ENCODE measurements around the gene DNAJC5. TPM values are rescaled to one million over a fixed set of nuclear protein-coding genes. Genes with fewer than 3 reads are reported as not detected.

DNAJC5 gene
- total RNA-seq, 2 experiments from 2014 or later: 27.5 to 27.7 TPM

DNA sequence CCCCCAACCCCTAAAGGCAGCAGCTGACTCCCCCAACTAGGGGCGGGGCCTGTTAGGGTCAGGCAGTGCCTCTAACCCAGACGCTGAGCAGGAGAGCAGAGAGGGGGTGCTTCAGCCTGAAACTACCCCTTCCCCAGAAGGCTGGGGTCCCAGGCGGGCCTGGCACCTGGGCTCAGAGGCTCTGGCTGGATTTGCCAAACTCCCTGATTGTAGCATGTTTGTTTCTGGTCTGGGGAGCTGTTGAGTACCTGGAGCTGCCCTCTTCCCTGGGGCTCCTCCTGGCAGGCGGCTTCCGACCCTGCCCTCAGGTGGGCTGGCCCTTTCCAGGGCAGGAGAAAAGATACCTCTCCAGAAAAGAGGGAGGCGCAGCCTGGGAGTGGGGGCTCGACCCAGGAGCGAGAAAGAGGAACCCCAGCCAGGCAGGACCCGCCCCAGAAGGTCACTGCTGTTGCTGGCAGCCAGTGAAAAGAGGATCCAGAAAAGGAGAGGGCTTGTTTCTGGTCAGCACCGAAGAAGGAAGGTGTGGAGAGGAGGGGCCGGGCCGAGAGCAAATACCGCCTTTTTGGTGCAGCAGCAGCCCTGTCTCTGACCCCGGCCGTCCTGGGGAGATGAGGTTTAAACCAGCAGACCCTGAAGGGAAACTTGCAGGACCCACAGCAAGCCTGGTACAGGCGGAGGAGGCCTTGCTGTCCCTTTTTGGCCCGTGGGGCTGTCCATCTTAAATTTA lies 34.4 kb upstream of the DNAJC5 start:
- TF ChIP-seq, protein P1, sequence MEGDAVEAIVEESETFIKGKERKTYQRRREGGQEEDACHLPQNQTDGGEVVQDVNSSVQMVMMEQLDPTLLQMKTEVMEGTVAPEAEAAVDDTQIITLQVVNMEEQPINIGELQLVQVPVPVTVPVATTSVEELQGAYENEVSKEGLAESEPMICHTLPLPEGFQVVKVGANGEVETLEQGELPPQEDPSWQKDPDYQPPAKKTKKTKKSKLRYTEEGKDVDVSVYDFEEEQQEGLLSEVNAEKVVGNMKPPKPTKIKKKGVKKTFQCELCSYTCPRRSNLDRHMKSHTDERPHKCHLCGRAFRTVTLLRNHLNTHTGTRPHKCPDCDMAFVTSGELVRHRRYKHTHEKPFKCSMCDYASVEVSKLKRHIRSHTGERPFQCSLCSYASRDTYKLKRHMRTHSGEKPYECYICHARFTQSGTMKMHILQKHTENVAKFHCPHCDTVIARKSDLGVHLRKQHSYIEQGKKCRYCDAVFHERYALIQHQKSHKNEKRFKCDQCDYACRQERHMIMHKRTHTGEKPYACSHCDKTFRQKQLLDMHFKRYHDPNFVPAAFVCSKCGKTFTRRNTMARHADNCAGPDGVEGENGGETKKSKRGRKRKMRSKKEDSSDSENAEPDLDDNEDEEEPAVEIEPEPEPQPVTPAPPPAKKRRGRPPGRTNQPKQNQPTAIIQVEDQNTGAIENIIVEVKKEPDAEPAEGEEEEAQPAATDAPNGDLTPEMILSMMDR (conservative IDR thresholded peaks at IDR 0.05; ENCODE audit: low read length): no peak
- TF ChIP-seq EZH2phosphoT487 (IDR thresholded peaks at IDR 0.05; ENCODE audit: borderline replicate concordance, low read depth, low read length): no peak
- Histone ChIP-seq H3K4me1 (ENCODE audit: insufficient read depth, low read length, poor library complexity, severe bottlenecking) (peaks cover 22% of the 10 kb centered on the region), H3K4me2 (ENCODE audit: low read length) (no peak overlapping the region), H3K27ac (ENCODE audit: low read depth, low read length, poor library complexity, severe bottlenecking) (no peak overlapping the region), H3K79me2 (ENCODE audit: insufficient read depth, low read depth, low read length) (peaks cover 13% of the 10 kb centered on the region; the same call in 1 of the 2 replicates), H3K9me3 (ENCODE audit: low read length) (no peaks in the 10 kb centered on the region), H4K20me1 (ENCODE audit: insufficient read depth, low read length) (no peaks in the 10 kb centered on the region), H3K9me2 (ENCODE audit: insufficient read depth, low read length) (no peaks in the 10 kb centered on the region), H3K36me3 (ENCODE audit: insufficient read depth, low read length) (peaks cover 16% of the 10 kb centered on the region), H2AFZ (ENCODE audit: low read length) (no peak overlapping the region), H3K4me3 (ENCODE audit: low read depth, low read length, poor library complexity, severe bottlenecking) (no peak overlapping the region)
- POLR2A ChIA-PET: no interaction called here
- intact Hi-C loops (cut with micrococcal nuclease; ENCODE audit: unreplicated experiment): loop anchor here (10.0 kb wide), 1 partner anchor 326 kb away; the partner anchor contains the start of gene PTK6
- no peak for DNase-seq (ENCODE audit: low spot score)
- CTCF ChIA-PET (ENCODE audit: unreplicated experiment): no interaction called here
- no TSS peak for BruUV-seq (replicated peaks)

- H2AFZ ChIP-seq (ENCODE audit: low read length): no peak within 1 kb of the TSS
- intact Hi-C loops (cut with micrococcal nuclease; ENCODE audit: unreplicated experiment): loop anchor here (10.0 kb wide), 1 partner anchor 327 kb away; the partner anchor contains the start of gene PTK6
- peaks cover 22% of the 10 kb centered on the region for H3K4me1 ChIP-seq (ENCODE audit: insufficient read depth, low read length, poor library complexity, severe bottlenecking)
- H4K20me1 ChIP-seq (ENCODE audit: insufficient read depth, low read length): no peaks in the 10 kb centered on the region
- H3K79me2 ChIP-seq (ENCODE audit: insufficient read depth, low read depth, low read length): peaks cover 22% of the 10 kb centered on the region; the same call in 1 of the 2 replicates
- H3K27ac ChIP-seq (ENCODE audit: low read depth, low read length, poor library complexity, severe bottlenecking): no peak within 1 kb of the TSS
- H3K4me3 ChIP-seq (ENCODE audit: low read depth, low read length, poor library complexity, severe bottlenecking): no peak within 1 kb of the TSS
- ChIA-PET POLR2A (no interaction called here), CTCF (ENCODE audit: unreplicated experiment) (no interaction called here)
- peaks cover 16% of the 10 kb centered on the region for H3K36me3 ChIP-seq (ENCODE audit: insufficient read depth, low read length)
- no peaks in the 10 kb centered on the region for H3K9me3 ChIP-seq (ENCODE audit: low read length)
- no peaks in the 10 kb centered on the region for H3K9me2 ChIP-seq (ENCODE audit: insufficient read depth, low read length)
- BruUV-seq (replicated peaks): no TSS peak
- H3K4me2 ChIP-seq (ENCODE audit: low read length): no peak within 1 kb of the TSS
- no peak for DNase-seq (ENCODE audit: low spot score)
- no peak for TF ChIP-seq EZH2phosphoT487 (IDR thresholded peaks at IDR 0.05; ENCODE audit: borderline replicate concordance, low read depth, low read length)
Observed at GRCh38 chr20:63861365-63861934, 33.5 kb upstream of the DNAJC5 start, which contains the start of gene ABHD16B. ABHD16B (plus strand) TSS chr20:63861498; CDS start chr20:63861541, 43 bp downstream.

DNA sequence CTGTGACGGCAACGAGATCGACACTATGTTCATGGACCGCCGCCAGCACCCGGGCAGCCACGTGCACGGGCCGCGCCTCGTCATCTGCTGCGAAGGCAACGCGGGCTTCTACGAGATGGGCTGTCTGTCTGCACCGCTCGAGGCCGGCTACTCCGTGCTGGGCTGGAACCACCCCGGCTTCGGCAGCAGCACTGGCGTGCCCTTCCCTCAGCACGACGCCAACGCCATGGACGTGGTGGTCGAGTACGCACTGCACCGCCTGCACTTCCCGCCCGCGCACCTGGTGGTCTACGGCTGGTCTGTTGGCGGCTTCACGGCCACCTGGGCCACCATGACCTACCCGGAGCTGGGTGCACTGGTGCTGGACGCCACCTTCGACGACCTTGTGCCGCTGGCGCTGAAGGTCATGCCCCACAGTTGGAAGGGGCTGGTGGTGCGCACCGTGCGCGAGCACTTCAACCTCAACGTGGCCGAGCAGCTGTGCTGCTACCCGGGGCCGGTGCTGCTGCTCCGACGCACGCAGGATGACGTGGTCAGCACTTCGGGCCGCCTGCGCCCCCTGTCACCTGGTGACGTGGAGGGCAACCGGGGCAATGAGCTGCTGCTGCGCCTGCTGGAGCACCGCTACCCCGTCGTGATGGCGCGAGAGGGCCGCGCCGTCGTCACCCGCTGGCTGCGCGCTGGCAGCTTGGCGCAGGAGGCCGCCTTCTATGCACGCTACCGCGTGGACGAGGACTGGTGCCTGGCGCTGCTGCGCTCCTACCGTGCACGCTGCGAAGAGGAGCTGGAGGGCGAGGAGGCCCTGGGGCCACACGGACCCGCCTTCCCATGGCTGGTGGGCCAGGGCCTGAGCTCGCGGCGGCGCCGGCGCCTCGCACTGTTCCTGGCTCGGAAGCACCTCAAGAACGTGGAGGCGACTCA lies 32.7 kb upstream of the DNAJC5 start:
- Histone ChIP-seq H3K9me2 (ENCODE audit: insufficient read depth, low read length) (no peaks in the 10 kb centered on the region), H3K27ac (ENCODE audit: low read depth, low read length, poor library complexity, severe bottlenecking) (no peak overlapping the region), H3K4me3 (ENCODE audit: low read depth, low read length, poor library complexity, severe bottlenecking) (no peak overlapping the region), H3K36me3 (ENCODE audit: insufficient read depth, low read length) (peaks cover 16% of the 10 kb centered on the region), H2AFZ (ENCODE audit: low read length) (no peak overlapping the region), H4K20me1 (ENCODE audit: insufficient read depth, low read length) (no peaks in the 10 kb centered on the region), H3K4me2 (ENCODE audit: low read length) (no peak overlapping the region), H3K9me3 (ENCODE audit: low read length) (no peaks in the 10 kb centered on the region), H3K79me2 (ENCODE audit: insufficient read depth, low read depth, low read length) (peaks cover 30% of the 10 kb centered on the region), H3K4me1 (ENCODE audit: insufficient read depth, low read length, poor library complexity, severe bottlenecking) (peaks cover 22% of the 10 kb centered on the region)
- intact Hi-C loops (cut with micrococcal nuclease; ENCODE audit: unreplicated experiment): loop anchor here (10.0 kb wide), 1 partner anchor 327 kb away; the partner anchor contains the start of gene PTK6
- BruUV-seq (replicated peaks): no TSS peak
- TF ChIP-seq, protein P1 (conservative IDR thresholded peaks at IDR 0.05; ENCODE audit: low read length): no peak
- ChIA-PET POLR2A (interaction anchor here (0.6 kb wide), 1 partner anchor 33 kb away, joined by 4 read pairs; the partner anchor contains the start of gene DNAJC5), CTCF (ENCODE audit: unreplicated experiment) (no interaction called here)
- no peak for DNase-seq (ENCODE audit: low spot score)

All from OCI-LY7 (cell line).